OCI-LY3 (cell line): Measurements from ENCODE around the gene HOXB1.

Experiments used
- H2AFZ ChIP-seq: fragments of 200-600, 300-600 bp; shearing (Covaris generic); 2 replicates; pipeline ENCODE4 v1.6.0; 2014; ENCODE audit warnings: antibody characterized with exemption, low read depth, low read length
- H3K27ac ChIP-seq: fragments of 200-600, 300-600 bp; sonication (generic); 2 replicates; pipeline ENCODE4 v1.5.1; 2014; ENCODE audit warnings: mild to moderate bottlenecking, low read length, moderate library complexity, mixed read lengths
- H3K27me3 ChIP-seq: fragments of 200-600, 300-600 bp; sonication (generic); 2 replicates; pipeline ENCODE4 v1.6.1; 2014; ENCODE audit warnings: low read depth, low read length, mixed read lengths
- H3K36me3 ChIP-seq: fragments of 200-600, 300-600 bp; sonication (generic); replicated peaks from 2 replicates; pipeline ENCODE3; 2014; ENCODE audit warnings: low read depth, low read length, mixed read lengths
- H3K4me1 ChIP-seq: fragments of 300-600, 200-600 bp; sonication (generic); 2 replicates; pipeline ENCODE4 v1.6.1; 2014; ENCODE audit warnings: low read length, mixed read lengths
- H3K4me2 ChIP-seq: fragments of 200-600, 300-600 bp; sonication (generic); 2 replicates; pipeline ENCODE4 v1.6.1; 2014; ENCODE audit warnings: low read length, mixed read lengths
- H3K4me3 ChIP-seq: fragments of 300-600, 200-600 bp; sonication (generic); 2 replicates; pipeline ENCODE4 v1.5.1; 2014; ENCODE audit warnings: antibody characterized with exemption, mild to moderate bottlenecking, low read length, moderate library complexity
- H3K79me2 ChIP-seq: fragments of 300-600, 200-600 bp; shearing (Covaris generic); 2 replicates; pipeline ENCODE4 v1.6.1; 2014; ENCODE audit warnings: mild to moderate bottlenecking, low read length, mixed read lengths
- H3K9ac ChIP-seq: fragments of 300-600, 200-600 bp; shearing (Covaris generic); 2 replicates; pipeline ENCODE4 v1.6.0; 2014; ENCODE audit warnings: mild to moderate bottlenecking, low read length, moderate library complexity
- H3K9me3 ChIP-seq: fragments of 200-600, 300-600 bp; shearing (Covaris generic); 2 replicates; pipeline ENCODE4 v1.6.1; 2014; ENCODE audit warnings: low read length, mixed read lengths; ENCODE audit not compliant: insufficient read depth
- H4K20me1 ChIP-seq: fragments of 200-600, 300-600 bp; sonication (generic); 2 replicates; pipeline ENCODE4 v1.6.1; 2016; ENCODE audit warnings: low read length, mixed read lengths; ENCODE audit not compliant: insufficient read depth
- EZH2phosphoT487 ChIP-seq: fragments of 200-600 bp; shearing (Covaris generic); IDR thresholded peaks from 2 replicates; pipeline ENCODE4 v1.6.1; 2018; ENCODE audit warnings: antibody characterized with exemption, mixed run types, low read depth
- TF ChIP-seq, protein P1 (sequence below): fragments of 200-600, 300-600 bp; sonication (generic); IDR thresholded peaks from 2 replicates; pipeline ENCODE4 v1.5.1; 2014; ENCODE audit warnings: antibody characterized with exemption, low read length, low read depth

HOXB1 gene

GRCh38 chr17:48575673-48576478, 45.1 kb upstream of the HOXB1 start:
- TF ChIP-seq, protein P1, sequence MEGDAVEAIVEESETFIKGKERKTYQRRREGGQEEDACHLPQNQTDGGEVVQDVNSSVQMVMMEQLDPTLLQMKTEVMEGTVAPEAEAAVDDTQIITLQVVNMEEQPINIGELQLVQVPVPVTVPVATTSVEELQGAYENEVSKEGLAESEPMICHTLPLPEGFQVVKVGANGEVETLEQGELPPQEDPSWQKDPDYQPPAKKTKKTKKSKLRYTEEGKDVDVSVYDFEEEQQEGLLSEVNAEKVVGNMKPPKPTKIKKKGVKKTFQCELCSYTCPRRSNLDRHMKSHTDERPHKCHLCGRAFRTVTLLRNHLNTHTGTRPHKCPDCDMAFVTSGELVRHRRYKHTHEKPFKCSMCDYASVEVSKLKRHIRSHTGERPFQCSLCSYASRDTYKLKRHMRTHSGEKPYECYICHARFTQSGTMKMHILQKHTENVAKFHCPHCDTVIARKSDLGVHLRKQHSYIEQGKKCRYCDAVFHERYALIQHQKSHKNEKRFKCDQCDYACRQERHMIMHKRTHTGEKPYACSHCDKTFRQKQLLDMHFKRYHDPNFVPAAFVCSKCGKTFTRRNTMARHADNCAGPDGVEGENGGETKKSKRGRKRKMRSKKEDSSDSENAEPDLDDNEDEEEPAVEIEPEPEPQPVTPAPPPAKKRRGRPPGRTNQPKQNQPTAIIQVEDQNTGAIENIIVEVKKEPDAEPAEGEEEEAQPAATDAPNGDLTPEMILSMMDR: no peak
- no peak for TF ChIP-seq EZH2phosphoT487
- H3K9ac ChIP-seq: no peak overlapping the region
- H3K27ac ChIP-seq: no peak overlapping the region
- H3K79me2 ChIP-seq: peaks cover 46% of the 10 kb centered on the region
- peaks cover 37% of the 10 kb centered on the region for H3K36me3 ChIP-seq
- no peak overlapping the region for H3K4me3 ChIP-seq
- peaks cover 4% of the 10 kb centered on the region; the same call in 1 of the 2 replicates for H4K20me1 ChIP-seq
- H2AFZ ChIP-seq: no peak overlapping the region
- no peaks in the 10 kb centered on the region for H3K9me3 ChIP-seq
- peaks cover 49% of the 10 kb centered on the region for H3K4me1 ChIP-seq
- H3K27me3 ChIP-seq: no peaks in the 10 kb centered on the region
- peak overlapping the region; percentile 15; the same call in 1 of the 2 replicates for H3K4me2 ChIP-seq

DNA sequence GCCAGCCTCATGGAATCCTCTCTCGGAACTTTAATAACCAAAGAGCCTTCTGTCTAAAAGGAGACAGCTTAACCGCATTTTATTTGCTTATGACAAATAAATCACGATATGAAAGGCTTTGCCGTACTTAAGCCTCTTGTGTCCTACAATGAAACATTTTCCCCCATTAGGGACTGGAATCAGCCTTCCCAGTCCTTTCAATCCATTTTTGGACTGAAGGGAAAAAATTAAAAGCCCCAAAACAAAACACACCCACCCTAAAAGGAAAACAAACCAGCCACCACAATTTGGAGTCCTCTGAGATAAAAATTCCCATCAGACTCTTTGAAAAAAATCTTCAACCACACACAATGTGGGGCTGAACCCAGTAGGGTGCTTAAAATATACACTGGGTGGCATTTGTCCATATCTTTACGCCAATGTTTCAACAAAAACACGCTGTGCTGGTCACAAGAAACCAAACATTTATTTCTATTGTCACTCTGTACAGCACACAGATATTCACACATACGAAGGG, 44.3 kb upstream of the HOXB1 start:
- Histone ChIP-seq H3K27me3 (no peaks in the 10 kb centered on the region), H3K36me3 (peaks cover 44% of the 10 kb centered on the region)

GRCh38 chr17:48574505-48575065, 43.8 kb upstream of the HOXB1 start:
- H3K27me3 ChIP-seq: no peaks in the 10 kb centered on the region
- H3K4me3 ChIP-seq: no peak overlapping the region
- H2AFZ ChIP-seq: no peak overlapping the region
- H3K9ac ChIP-seq: no peak overlapping the region
- peaks cover 44% of the 10 kb centered on the region for H3K36me3 ChIP-seq
- TF ChIP-seq EZH2phosphoT487: no peak
- TF ChIP-seq, protein P1: no peak
- H3K27ac ChIP-seq: no peak overlapping the region
- peaks cover 4% of the 10 kb centered on the region; the same call in 1 of the 2 replicates for H4K20me1 ChIP-seq
- peaks cover 58% of the 10 kb centered on the region for H3K79me2 ChIP-seq
- H3K9me3 ChIP-seq: no peaks in the 10 kb centered on the region
- H3K4me1 ChIP-seq: peaks cover 39% of the 10 kb centered on the region
- no peak overlapping the region for H3K4me2 ChIP-seq

More for the DNA sequence above, 44.3 kb upstream of the HOXB1 start:
- Histone ChIP-seq H3K9ac (no peak overlapping the region), H3K79me2 (peaks cover 52% of the 10 kb centered on the region), H2AFZ (no peak overlapping the region), H3K4me2 (no peak overlapping the region), H3K9me3 (no peaks in the 10 kb centered on the region), H3K27ac (no peak overlapping the region), H3K4me1 (peaks cover 42% of the 10 kb centered on the region), H3K4me3 (no peak overlapping the region), H4K20me1 (peaks cover 4% of the 10 kb centered on the region; the same call in 1 of the 2 replicates)
- TF ChIP-seq EZH2phosphoT487: no peak
- TF ChIP-seq, protein P1: no peak

- no peak overlapping the region for H3K4me2 ChIP-seq
These were observed 41.1 kb upstream of the HOXB1 start for GRCh38 chr17:48571826-48572417.

More at GRCh38 chr17:48571826-48572417, 41.1 kb upstream of the HOXB1 start:
- Histone ChIP-seq H3K4me3 (no peak overlapping the region), H3K36me3 (peaks cover 49% of the 10 kb centered on the region), H4K20me1 (peaks cover 4% of the 10 kb centered on the region; the same call in 1 of the 2 replicates), H3K27ac (no peak overlapping the region), H3K79me2 (peaks cover 50% of the 10 kb centered on the region), H3K9ac (no peak overlapping the region), H3K4me1 (peaks cover 31% of the 10 kb centered on the region), H3K9me3 (no peaks in the 10 kb centered on the region), H3K27me3 (no peaks in the 10 kb centered on the region), H2AFZ (no peak overlapping the region)
- no peak for TF ChIP-seq EZH2phosphoT487
- TF ChIP-seq, protein P1: no peak
